Glomerular visceral epithelial cell (primary cell): ENCODE data around the gene DENND2D.

Experiments
- DNase-seq: peaks from one replicate; pipeline ENCODE4 v3.0.0-alpha.2; 2016; ENCODE audit errors: extremely low spot score

DENND2D gene

DNA sequence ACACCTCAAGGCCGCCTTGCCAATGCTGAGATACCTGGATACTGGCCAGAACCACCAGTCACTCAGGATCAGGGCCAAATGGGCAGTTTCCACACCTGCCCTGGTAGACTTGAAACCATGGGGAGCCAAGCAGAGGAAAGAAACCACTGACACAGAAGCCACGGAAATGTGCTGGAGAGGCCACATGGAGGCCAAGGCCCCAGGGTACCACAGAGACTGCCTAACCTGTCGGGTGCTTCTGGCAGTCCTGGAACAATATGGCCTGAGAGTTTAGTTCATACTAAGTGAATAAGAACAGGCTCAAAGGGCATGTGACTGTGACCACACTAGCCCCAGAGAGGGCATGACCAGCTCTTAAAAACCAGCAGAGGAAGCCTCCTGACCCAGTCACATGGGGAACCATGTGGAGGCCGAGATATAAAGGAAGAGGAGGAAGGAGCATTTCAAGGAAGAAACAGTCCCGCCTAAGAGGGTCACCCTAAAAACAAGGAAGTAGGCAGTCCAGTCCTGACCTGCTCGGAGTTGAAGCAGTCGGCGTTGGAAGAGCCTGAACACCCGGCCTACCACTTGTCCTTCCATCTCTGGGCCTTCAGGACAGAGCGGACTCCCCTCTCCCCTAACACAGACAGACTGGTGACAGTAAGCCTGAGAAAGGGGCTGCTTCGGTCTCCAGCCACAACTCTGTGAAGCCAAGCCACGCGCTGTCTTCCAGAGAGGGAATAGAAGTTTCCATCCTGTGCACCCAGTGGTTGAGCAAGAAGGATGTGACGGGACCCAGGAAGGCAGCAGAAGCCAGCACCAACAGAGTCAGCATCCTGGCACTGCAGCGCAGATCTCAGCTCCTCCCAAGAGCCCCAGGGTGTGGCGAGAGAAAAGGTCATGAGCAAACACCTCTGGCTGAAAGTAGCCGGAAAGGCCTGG, at the start of gene DENND2D:
Gene DENND2D, minus strand, starts transcription at position 766 of the 921 bp plus-strand sequence. Its CDS starts 187 bp downstream, at position 579.
- DNase-seq, result no peak

DNA sequence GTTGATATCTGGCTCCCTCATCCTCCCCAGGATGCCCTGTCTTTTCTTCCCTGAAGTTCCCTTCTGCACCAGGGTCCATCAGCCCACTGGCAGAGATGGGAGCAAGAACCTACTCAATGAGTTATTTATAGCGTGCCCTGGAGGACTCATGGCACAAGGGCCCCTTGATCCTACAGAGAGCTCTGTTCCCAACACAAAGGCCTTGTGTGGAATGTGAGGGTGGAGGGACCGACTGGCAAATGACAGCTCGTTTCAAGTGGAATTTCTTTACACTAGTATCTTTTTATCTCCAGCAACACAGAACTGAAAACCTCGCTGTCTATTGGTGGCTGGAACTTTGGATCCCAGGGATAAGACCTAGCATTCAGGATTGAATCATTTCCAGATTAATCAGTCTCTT, 49.5 kb upstream of the DENND2D start:
- DNase-seq, result no peak

DNA sequence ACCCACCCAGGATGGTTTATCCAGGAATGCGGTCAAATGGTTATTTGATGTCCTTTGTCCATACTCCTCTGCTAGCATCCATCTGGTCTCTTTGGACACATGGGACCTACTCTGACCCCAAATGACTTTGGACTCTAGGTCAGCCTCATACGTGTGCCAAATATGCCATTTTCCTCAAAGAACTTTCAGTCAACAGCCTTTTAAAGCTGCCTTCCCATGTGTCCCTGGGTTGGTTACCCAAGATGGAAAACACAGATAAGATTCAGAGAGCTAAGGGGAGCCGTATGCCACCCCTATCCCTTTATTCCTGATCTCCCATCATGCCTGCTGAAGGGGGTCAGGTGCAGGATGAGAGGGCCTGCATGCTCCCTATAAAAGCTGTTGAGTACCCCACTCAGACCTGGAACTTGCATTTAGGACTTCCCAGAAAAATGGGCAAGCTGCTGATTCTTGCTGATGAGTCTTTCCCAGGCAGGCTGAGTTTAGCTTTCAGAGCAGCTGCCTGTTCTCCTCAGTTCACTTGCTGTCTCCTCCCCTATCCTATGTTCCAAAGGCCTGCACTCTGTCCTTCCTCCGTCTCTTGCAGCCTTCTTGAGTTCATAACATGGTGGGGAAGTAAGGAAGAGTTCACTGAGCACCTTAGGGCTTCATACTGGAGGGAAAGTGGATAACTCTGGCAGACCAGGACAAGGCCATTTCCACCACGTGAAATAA, 46.8 kb upstream of the DENND2D start:
- DNase-seq, result no peak

DNA sequence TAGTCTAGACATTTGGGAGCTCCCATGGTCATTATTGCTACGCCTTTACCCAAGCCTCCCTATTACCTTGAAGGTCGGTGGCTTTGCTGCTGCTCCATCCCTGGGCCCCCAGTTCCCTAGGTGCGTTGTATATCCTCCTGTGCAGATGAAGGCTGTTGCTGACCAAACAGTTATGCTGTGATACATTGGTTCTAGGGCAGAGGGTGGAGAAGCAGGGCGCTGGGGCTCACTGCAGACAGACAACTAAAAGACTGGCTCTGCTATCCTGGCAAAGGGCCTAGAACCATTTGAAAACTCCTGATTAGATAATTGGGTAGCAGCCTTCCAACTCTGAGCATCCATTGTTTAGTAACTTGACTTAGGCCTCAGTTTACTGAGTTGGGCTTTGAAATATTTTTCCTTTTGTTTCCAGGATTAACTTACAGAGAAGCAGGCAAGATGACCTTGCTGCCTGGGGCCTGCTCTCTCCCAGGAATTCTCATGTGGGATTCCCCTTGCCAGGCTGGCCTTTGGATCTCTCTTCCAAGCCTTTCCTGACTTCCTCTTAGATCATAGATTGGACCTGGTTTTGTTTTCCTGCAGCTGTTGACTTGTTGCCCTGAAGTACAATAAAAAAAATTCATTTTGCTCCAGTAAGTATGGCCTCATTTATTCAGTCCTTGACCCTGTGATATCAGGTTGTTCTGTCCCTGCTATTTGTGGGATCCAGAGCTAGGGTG, 42.5 kb upstream of the DENND2D start:
- no peak for DNase-seq

- no peak for DNase-seq
These were observed 41.4 kb upstream of the DENND2D start for GRCh38 chr1:111241797-111242196.

DNA sequence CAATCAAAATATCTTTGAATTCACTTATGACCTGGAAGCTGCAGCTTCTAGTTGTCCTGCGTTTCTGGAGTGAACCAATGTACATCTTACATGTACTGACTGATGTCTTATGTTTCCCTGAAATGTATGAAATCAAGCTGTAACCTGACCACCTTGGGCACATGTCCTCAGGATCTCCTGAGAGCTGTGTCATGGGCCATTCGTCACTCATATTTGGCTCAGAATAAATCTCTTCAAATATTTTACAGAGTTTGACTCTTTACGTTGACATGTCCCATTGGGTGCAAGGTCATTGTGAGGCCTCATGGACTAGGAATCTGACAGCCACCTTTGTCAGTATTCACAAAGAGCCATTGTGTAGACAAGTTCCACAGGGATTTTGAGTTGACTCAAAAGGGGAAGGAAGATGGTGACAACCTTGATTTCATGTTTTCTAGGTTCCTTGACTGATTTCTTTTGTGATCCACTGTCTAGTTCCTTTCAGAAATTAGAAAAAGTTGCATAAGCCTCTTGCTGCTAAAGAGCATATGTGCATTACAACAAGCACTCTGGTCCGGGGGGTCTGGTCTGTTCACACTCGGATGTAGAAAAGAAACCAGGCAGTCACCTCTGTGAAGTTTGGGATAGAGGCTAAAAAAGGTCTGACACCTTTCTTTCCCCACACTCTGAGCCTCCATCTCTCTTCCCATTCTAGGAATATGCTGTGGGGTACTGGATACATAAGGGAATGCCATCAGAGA, 37.8 kb upstream of the DENND2D start:
- no peak for DNase-seq

- no peak for DNase-seq
These were observed 36.4 kb upstream of the DENND2D start for GRCh38 chr1:111236806-111237205.

GRCh38 chr1:111236379-111236778, 35.9 kb upstream of the DENND2D start:
- no peak for DNase-seq

DNA sequence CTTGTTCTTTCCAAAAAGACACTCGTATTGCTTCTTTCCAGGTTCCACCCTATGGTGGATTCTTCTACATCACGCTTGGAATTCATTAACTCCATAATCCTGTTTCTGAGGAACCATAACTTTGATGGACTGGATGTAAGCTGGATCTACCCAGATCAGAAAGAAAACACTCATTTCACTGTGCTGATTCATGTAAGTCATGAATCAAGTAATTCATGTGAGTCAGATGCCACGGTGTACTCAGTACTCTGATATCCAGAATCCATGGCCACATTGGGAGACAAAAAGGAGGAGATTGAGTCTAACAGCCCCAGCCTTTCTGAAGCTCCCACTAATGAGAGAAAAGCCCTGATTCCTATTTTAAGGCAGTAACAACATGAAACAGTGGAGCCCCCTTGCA, 34.4 kb upstream of the DENND2D start:
- peak; percentile 21 for DNase-seq

DNA sequence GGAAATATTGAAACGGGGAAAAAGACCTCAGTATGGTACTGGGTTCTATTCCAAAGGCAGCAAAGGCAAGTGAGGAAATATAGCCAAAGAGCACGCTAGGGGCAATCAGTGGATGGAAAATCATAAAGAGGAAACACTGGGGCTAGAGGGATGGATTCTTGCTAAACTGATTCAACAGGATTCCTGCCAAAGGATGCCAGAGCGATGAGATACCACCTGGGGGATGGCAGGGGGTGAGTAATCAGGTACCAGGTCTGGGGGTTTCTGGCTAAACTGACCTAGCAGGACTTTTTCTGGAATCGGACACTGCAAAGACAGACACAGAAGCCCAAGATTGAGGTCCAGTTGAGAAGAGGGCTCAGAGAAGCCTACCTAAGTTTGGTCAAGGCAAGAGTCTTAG, 33.8 kb upstream of the DENND2D start:
- DNase-seq, result peak; percentile 20

- no peak for DNase-seq
These were observed 31.7 kb upstream of the DENND2D start for GRCh38 chr1:111232134-111232533.

GRCh38 chr1:111228748-111229126, 28.3 kb upstream of the DENND2D start:
- DNase-seq, result no peak

DNA sequence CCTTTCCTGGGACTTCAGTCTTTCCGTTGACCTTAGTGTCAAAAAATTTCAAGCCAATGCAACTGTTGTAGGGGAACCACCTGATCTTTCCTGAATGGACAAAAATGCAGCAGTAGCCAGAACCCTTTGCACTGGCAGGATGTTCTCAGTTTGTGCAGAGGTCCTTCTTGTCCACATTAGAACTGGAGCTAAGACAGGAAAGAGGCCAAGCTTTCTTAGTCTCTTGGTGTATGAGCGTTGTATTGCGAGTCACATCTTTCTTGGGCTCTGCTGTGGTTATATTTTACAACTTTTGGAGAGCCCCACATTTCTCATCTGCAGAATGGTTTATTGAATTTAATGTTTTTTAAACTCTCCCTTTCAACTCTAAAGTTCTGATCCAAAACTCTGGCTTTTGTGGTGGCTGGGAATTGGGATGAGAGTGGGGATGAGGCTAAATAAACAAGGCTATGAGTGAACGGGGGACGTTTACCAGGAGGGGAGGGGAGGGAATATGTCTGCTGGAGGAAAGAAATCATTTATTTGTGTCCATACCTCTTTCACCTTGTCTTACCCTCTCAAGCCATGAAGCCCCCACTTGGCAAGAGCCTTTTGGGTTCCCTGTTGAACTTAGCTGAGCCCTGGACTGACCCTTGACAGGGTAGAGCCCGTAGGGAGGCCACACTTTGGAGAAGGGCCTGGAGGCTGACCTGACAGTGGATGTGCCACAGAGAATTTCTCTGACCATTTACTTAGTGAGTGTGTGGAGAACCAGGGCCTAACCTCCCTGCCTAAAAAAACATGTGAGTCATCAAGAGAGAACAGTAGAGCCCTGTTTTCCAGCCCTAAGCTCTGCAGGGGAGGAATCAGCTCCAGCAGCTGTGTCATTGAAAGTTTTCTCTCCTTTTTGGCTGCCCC, 27.7 kb upstream of the DENND2D start:
- DNase-seq, result peak; percentile 70

GRCh38 chr1:111227434-111227833, 27.0 kb upstream of the DENND2D start, which contains the start of gene CHI3L2:
Gene CHI3L2, plus strand, starts transcription at chr1:111227713. Its CDS starts 17 bp downstream, at chr1:111227730.
- no peak for DNase-seq

- no peak for DNase-seq
These were observed 25.4 kb upstream of the DENND2D start for GRCh38 chr1:111225717-111226400.

DNA sequence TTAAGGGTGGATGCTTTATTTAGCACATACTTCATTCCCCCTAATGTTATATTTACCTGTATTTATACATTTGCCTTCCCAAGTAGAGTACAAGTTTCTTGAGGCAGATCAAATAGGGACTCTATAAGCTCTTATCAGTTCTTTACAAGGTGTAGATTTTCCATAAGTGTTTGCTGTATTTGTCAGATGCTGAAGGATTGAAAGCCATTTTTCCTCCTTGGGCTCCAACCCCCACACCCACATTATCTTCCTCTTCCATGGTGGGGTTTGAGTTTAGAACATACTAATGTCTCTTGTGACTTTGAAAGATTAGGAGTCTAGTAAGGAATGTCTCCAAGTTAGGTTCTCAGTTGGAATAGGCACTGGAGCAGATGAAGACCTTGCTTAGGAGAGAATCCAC, 24.6 kb upstream of the DENND2D start:
- no peak for DNase-seq

GRCh38 chr1:111223126-111223685, 22.8 kb upstream of the DENND2D start:
- DNase-seq, result no peak

- DNase-seq, result peak; percentile 74
These were observed 22.1 kb upstream of the DENND2D start for GRCh38 chr1:111222308-111223125.
